ENCODE results near the gene CD4.

The CD4 gene

DNA sequence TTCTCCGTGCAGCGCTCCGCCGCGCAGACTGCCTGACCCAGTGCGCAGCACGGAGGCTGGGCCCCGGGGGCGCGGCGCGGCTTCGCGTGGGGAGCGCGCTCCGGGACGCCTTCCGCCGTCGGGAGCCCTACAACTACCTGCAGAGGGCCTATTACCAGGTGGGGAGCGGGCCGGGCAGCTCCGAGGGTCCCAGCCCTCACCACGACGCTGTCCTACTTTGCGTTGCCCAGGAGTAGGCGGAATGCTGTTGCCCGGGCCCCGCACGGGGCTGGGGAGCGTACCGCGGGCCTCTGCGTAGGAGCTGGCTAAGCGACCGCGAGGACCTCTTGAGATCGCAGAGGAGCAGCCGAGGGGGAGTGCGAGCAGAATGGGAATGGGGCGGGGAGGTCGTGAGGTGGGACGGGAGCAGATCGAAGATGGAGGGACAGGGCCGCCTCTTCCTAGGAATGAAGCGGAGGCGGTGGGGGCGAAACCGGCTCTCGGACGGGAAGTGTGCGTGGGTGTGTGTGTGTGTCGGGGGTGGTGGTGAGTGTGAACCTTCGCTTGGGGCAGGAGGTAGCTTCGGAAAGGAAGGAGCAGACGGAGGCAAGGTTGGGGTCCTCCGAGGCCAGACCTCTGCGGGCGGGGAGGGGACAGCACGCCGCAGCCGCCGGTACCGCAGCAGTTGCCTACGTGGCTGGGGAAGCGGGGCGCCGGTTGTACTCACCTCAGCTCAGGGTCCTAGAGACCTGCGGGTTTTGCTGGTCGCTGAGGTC lies 39.6 kb downstream of the CD4 start:
- peak; percentile 78 for DNase-seq (ENCODE audit: low read depth)

- no peak for DNase-seq (ENCODE audit: low read depth)
These were observed 40.4 kb downstream of the CD4 start for GRCh38 chr12:6829536-6830220.

- DNase-seq (ENCODE audit: low read depth): no peak
These were observed 41.1 kb downstream of the CD4 start for GRCh38 chr12:6830286-6830890.

- DNase-seq (ENCODE audit: low read depth): no peak
These were observed 41.7 kb downstream of the CD4 start for GRCh38 chr12:6830999-6831398.

DNA sequence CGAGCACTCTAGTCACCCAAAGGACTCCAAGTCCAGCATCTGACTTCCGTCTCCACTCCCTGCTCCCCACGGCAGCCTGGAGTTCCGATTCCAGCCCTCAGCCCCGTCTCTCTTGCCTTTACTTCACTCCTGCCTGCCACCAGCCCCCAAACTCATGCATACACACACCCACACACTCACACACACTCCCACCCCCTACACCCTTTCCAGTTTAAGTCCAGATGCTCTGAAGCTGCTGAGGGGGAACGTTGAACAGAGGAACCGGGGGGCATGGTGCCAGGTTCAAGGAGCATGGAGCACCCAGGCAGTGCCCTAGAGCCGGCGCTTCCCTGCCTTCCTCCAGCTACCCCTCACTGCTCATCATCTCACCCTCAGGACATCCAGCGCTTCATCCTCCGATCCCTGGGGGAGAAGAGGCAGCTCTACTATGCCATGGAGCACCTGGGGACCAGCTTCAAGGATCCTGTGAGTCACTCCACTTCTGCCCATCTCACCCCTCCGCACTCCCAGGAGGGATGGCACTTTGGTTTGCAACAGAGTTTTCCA lies 42.2 kb downstream of the CD4 start:
- no peak for DNase-seq (ENCODE audit: low read depth)

DNA sequence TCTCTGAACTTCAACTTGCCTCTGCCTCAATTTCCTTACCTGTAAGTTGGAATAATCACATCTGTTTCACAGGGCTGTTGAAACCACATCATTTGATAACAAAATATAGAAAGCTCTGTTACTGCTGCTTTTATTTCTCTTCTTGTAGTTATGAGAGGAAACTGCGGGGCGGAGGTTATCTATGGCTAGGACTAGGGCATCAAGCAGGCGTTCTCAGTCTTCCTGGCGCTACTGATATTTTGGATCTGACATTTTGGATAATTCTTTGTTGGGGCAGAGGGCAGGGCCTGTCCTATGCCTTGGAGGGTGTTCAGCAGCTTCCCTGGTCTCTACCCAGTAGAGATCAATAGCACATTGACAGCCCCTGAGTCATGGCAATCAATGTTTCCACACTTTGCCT lies 42.8 kb downstream of the CD4 start:
- no peak for DNase-seq (ENCODE audit: low read depth)

DNA sequence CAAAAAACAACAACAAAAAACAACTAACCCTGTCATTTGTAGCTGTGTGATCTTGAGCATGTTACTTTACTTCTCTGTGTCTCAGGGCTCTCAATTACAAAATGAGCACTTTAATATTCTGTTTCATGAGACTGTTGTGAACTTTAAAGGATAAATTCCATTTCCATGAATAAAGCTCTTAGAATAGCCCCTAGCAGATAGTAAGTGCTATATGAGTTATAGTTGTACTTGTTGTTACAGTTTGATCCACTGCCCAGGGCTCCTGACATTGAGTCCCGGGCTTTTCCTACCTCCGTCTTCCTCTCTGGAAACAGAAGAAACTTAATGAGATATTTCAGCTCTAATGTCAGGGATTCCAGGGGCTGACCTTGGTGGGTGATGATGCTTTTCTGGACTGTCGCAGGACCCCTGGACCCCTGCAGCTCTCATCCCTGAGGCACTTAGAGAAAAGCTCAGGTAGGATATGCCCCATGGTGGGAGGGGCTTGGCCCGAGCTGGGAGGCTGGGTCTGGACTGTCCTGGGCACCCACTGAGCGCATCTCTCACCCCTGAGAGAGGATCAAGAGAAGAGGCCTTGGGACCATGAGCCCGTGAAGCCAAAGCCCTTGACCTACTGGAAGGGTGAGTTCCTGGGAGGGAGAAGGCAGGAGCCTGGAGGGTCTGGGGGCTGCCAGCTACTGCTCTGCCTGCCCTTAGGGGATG lies 44.0 kb downstream of the CD4 start:
- no peak for DNase-seq (ENCODE audit: low read depth)

- DNase-seq (ENCODE audit: low read depth): no peak
These were observed 44.9 kb downstream of the CD4 start for GRCh38 chr12:6834254-6834653.

- DNase-seq (ENCODE audit: low read depth): peak; percentile 15
These were observed 45.5 kb downstream of the CD4 start for GRCh38 chr12:6834873-6835272.

DNA sequence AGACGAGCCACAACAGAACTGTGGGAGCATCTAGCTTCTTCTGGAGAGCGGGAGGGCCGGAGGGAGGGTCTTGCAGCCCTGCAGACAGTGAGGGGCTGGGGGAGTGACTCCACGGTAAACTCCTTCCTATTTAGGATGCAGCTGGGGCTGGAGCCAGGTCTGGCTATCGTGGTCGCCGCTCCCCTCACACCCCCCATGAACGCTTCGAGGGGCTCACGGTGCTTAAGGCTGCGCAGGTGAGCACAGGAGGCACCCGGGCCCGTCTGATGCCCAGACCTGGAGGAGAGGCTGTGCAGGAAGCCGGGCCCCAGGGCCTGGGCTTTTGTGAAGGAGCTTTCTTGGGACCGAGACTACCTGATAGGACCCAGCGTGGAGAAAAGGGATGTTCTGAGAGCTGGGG lies 47.5 kb downstream of the CD4 start:
- no peak for DNase-seq (ENCODE audit: low read depth)

DNA sequence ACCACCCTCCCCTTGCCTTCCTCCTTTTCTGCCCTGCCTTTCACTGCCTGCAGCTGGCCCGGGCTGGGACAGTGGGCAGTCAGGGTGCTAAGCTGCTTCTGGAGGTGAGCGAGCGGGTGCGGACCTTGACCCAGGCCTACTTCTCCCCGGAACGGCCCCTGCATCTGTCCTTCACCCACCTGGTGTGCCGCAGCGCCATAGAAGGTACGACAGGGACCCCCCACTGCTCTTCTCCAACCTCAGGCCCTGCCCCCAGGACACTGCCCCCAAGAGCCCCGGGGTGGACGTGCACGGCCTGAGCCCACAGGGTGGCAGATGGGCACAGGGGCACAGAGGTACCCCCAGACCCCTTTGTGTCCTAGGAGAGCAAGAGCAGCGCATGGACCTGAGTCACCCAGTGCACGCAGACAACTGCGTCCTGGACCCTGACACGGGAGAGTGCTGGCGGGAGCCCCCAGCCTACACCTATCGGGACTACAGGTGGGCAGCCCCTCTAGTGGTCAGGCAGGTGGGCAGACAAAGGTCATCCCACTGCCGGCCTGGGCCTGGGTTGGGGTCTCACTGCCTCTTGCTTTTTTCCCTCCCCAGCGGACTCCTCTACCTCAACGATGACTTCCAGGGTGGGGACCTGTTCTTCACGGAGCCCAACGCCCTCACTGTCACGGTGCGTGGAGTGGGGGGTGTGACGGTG lies 48.2 kb downstream of the CD4 start:
- DNase-seq (ENCODE audit: low read depth): no peak

GRCh38 chr12:6838854-6839253 lies 49.5 kb downstream of the CD4 start:
- DNase-seq (ENCODE audit: low read depth): no peak

DNA sequence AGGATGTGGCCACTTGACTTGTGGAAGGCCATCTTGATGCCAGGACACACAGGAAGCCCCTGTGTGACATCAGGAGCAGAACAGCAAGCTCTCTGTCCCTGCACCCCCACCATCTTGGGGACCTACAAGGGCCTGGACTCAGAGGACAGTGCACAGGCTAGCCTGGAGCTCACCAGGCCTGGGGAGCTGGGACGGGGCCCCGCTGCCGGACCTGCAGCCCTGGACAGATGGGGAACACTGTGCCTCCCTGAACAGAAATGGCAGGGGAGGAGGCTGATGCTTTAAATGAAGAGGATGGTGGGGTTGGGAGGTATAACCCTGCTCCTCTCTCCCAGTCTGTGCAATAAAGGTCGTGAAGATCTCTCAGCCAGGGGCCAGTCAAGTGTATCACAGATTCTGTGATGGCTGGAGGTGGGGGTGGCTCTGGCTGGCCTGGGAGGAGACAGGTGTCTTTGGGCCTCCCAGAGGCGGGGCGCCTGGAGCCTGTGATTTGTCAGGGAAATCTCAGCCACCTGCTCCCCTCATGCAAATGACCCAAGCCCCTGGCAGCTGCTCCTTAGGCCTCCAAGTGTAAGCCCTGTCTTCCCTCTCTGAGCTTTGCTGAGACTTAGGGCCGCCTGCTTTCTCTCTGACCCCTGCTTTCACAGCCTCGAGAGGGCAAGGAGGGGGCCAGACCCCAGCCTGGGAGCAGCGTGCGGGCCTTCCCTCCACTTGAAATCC lies 50.3 kb downstream of the CD4 start:
- DNase-seq (ENCODE audit: low read depth): no peak

DNA sequence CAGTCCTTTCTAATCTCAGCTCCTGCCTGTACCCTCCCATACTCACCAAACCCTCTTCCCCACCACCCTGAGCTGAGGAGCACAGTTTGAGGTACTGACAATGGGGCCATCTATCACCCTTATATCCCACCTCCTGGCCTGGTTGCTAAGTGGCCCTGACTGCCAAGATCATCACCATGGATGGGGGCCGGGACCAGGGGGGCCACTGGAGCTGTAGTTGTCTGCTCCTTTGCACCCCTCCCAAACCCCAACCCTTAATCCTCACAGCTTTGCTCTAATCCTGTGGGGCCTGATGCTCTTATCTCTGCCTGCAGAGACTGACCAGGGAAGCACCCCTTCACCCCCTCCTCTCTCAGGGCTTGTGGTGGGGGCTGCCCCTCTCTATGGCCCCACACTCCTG lies 51.0 kb downstream of the CD4 start:
- DNase-seq (ENCODE audit: low read depth): no peak

DNA sequence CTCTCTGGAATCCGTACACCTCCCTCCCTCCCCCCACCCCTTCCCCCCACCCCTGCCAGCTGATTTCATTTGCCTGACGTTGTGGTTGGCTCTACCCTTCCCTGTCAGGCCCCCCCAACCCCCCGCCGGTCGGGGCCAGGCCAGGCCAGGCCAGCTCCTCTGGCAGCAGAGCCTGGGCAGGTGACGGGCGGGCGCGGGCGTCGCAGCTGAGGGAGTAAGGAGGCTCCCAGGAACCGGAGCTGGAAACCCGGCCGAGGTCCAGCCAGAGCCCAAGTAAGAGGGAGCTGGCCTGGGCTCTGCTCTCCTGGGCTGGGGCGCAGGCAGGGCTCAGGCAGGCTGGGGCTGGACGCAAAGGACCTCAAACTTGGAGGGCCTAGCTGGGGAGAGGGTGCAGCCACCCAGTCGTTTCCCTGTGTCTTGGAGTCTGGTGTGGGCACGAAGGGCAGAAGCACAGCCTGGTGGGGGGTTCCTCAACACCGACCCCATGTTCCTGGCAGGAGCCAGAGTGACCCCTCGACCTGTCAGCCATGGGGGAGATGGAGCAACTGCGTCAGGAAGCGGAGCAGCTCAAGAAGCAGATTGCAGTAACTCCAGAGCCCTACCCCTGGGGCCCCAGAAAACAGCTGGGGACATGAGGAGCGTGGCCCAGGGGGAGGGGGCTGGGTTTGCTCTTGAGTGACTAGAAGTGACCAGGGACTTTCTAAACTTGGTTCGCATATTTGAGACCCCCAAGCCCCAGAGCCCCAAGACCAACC lies 51.6 kb downstream of the CD4 start, which contains the start of gene GNB3:
GNB3 (plus strand) TSS at position 165 of the 755 bp plus-strand sequence; CDS start at position 528, 363 bp downstream.
- DNase-seq (ENCODE audit: low read depth): no peak

DNA sequence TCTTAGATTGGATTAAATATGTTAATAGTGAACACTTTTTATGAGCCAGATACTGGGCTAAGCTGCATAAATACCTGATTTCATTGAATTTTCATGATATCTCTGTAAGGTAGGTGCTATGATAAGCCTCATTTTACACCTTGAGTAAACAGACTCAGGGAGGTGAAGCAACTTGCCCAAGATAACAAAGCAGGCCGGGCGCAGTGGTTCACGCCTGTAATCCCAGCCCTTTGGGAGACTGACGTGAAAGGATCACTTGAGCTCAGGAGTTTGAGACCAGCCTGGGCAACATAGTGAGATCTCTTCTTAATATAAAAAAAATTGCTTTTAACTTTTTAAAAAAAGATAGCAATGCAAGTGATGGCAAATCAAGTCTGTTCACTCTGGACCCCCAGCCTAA lies 52.7 kb downstream of the CD4 start:
- no peak for DNase-seq (ENCODE audit: low read depth)

- no peak for DNase-seq (ENCODE audit: low read depth)
These were observed 54.0 kb downstream of the CD4 start for GRCh38 chr12:6843118-6843902.

- DNase-seq (ENCODE audit: low read depth): no peak
These were observed 56.1 kb downstream of the CD4 start for GRCh38 chr12:6845395-6845794.

- no peak for DNase-seq (ENCODE audit: low read depth)
These were observed 57.1 kb downstream of the CD4 start for GRCh38 chr12:6846316-6846869.

Measured in iris pigment epithelial cell (primary cell).